ENCODE data around the gene TMEM144.

The TMEM144 gene

GRCh38 chr4:158209825-158210807 lies at the start of gene TMEM144:
TMEM144 (plus strand) TSS chr4:158210486; CDS start chr4:158212668, 2,182 bp downstream.
- peak; percentile 76 for DNase-seq

- no peak for DNase-seq
Observed at GRCh38 chr4:158161551-158162354, 48.5 kb upstream of the TMEM144 start.

GRCh38 chr4:158162631-158163030 lies 47.7 kb upstream of the TMEM144 start:
- no peak for DNase-seq

- no peak for DNase-seq
Observed at GRCh38 chr4:158163941-158164767, 46.1 kb upstream of the TMEM144 start.

- no peak for DNase-seq
Observed at GRCh38 chr4:158164768-158165213, 45.5 kb upstream of the TMEM144 start.

GRCh38 chr4:158166701-158167100 lies 43.6 kb upstream of the TMEM144 start:
- DNase-seq, result no peak

GRCh38 chr4:158168606-158169005 lies 41.7 kb upstream of the TMEM144 start:
- no peak for DNase-seq

GRCh38 chr4:158169506-158169905 lies 40.8 kb upstream of the TMEM144 start:
- no peak for DNase-seq

GRCh38 chr4:158169931-158170690 lies 40.2 kb upstream of the TMEM144 start:
- DNase-seq, result no peak

- peak; percentile 46 for DNase-seq
Observed at GRCh38 chr4:158170691-158171561, 39.4 kb upstream of the TMEM144 start.

GRCh38 chr4:158172261-158173258 lies 37.7 kb upstream of the TMEM144 start, which contains the start of gene GASK1B:
GASK1B (minus strand) TSS chr4:158173025; CDS start chr4:158171375, 1,650 bp downstream.
- DNase-seq, result peak; percentile 15

GRCh38 chr4:158176108-158176507 lies 34.2 kb upstream of the TMEM144 start:
- DNase-seq, result no peak

GRCh38 chr4:158176776-158177175 lies 33.5 kb upstream of the TMEM144 start:
- no peak for DNase-seq

- DNase-seq, result no peak
Observed at GRCh38 chr4:158179465-158179864, 30.8 kb upstream of the TMEM144 start.

GRCh38 chr4:158181906-158182305 lies 28.4 kb upstream of the TMEM144 start:
- no peak for DNase-seq

- DNase-seq, result no peak
Observed at GRCh38 chr4:158182736-158183135, 27.6 kb upstream of the TMEM144 start.

GRCh38 chr4:158186815-158187214 lies 23.5 kb upstream of the TMEM144 start:
- no peak for DNase-seq

GRCh38 chr4:158189422-158189821 lies 20.9 kb upstream of the TMEM144 start:
- DNase-seq, result no peak

GRCh38 chr4:158190718-158191117 lies 19.6 kb upstream of the TMEM144 start:
- DNase-seq, result no peak
